ELF-1 (cell line): ENCODE data around the gene FERMT1.
"Not testable (repeated sequence)": the region's sequence is repeated elsewhere in the genome, so short reads cannot be mapped to it uniquely, and the experiment has no call there.

ENCODE experiments used
- DNase-seq: peaks from one replicate; pipeline ENCODE4 v3.0.0-alpha.2; 2016; ENCODE audit warnings: low read depth, low spot score

FERMT1 gene

GRCh38 chr20:6116758-6117157, 6.1 kb downstream of the FERMT1 start:
- no peak for DNase-seq

DNA sequence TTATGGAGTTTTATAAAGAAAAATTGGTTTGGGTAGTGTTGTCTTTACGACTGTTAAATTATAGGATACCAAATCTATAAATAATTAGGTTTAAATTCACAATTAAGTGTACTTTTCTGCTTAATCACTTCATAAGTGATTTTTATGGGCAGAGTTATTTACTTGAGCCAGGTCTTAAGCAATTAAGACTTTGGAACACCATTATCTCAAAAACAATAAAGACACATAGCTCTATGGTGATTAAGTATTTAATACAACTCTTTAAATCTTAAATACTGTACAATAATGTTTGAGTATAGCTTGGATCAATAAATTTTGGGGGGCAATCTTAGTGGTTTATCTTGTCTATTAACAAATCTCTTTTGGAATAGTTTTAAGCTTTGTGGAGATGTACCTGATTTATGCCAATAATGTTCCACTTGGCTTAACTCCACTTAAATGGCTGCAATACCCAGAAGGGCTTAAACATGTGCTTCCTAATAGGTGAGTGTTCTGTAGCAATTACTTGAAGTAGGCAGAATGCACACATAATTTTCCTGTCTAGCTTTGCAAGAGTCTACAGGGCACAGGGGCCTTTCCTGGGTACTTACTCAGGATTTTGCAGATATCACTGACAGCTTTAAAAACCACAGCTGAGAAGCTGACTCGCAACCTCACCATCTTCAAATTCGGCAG, 7.5 kb downstream of the FERMT1 start:
- no peak for DNase-seq

- no peak for DNase-seq
Observed at GRCh38 chr20:6114696-6115095, 8.1 kb downstream of the FERMT1 start.

DNA sequence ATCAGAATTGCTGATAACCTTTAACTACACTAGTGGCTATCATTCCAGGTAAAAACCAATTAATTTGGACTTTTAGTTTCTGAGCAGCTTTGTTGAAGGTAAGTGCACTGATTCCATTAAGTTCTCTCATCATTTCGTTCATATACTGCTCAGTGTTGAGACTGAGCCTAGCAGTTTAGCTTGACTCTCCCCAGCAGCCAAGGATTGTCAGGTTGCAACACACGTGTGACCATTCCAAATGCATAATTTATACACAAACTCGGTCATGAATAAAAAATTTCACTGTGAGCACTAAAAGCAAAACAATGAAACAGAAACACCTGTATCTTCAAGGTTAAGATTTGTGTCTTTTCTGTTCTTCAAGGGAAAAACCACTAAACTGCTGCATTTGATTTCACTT, 8.9 kb downstream of the FERMT1 start:
- DNase-seq = no peak

GRCh38 chr20:6112965-6113364, 9.9 kb downstream of the FERMT1 start:
- not testable (repeated sequence) for DNase-seq

GRCh38 chr20:6108330-6108729, 14.5 kb downstream of the FERMT1 start:
- DNase-seq = no peak

DNA sequence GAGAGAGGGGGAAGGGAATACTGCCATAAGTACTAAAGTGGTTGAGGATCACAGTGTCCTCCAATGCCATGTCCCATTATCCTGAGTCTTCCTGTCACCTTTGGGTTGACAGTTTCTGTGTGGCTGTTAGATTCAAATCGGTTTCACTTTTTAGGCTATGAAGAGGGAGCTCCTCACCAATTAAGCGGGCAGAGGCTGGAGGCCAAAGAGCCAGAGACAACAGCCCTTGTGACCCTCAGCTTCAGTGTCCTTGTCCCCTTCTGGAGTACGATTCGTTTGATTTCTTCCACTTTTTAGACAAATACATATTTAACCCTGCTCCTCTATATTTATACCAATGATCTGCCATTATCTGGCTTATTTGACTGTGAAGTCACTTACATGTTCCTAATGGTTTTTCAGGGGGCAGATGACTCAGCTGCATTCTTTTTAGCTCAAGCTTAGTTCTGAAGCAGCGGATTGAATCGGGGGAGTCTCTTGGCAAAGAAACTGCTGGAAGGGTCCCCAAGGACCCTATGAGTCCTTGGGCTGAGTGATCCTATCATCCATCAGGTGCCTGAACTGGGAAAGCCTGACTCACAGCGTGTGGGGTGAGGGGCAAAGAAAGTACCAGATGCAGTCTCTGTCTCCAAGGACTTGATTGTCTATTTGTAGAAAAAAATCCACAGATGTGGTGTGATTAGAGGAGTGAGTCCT, 18.2 kb downstream of the FERMT1 start:
- no peak for DNase-seq

DNA sequence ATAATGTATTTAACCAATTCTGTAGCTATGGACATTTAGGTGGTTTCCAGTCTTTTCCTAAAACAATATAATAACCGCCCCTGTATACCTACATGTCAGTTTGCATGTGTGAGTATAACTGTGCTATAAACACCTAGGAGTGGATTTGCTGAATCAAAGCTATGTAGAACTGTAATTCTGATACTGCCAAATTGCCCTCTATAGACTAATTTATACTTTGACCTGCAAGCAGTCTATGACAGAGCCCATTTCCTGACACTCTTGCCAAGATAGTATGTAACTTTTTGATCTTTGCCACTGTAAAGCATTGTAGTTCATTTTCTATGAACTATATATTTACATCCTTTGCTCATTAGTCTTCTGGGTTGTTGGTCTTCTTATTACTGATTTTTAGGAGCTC, 19.5 kb downstream of the FERMT1 start:
- DNase-seq = no peak

DNA sequence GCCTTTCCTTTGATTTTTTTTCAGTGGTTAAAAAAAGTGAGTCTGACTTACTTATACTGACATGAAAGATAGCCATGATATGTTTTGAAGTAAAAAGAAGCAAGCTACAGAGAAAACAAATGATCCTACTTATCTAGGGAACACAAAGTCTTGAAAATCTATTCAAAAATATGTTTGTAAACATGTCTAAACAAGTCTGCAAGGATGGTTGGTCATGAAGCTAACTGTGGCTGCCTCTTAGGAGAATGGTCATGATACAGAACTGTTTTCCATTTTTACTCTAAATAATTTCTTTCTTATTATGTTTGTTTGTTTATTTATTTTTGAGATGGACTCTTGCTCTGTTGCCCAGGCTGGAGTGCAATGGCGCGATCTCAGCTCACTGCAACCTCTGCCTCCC, 21.5 kb downstream of the FERMT1 start:
- no peak for DNase-seq

DNA sequence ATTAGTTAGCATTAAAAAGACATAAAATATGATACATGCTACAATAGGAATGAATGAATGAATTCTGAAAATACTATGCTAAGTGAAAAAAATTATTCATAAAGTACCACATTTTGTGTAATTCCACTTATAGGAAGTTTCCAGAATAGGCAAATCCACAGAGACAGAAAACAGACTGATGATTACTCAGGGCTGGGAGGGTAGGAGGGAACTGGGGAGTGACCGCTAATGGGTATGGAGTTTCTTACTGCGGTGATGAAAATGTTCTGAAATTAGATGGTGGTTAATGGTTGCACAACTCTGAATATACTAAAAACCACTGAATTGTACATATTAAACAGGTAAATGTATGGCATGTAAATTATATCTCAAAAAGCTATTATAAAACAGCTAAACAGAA, 22.6 kb downstream of the FERMT1 start:
- no peak for DNase-seq

DNA sequence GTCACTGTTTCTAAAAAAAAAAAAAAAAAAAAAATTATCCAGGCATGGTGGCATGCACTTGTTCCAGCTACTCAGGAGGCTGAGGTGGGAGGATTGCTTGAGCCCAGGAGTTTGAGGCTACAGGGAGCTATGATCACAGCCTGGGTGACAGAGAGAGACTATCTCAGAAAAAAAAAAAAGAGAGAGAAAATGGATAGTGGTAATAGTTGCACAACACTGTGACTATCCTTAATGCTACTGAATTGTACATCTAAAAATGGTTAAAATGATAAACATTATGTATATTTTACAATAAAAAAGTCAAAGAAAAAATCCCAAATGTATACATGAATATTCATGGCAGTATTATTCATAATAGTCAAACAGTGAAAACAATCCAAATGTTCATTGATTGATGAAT, 23.0 kb downstream of the FERMT1 start:
- no peak for DNase-seq

GRCh38 chr20:6095409-6095808, 27.4 kb downstream of the FERMT1 start:
- DNase-seq = no peak

DNA sequence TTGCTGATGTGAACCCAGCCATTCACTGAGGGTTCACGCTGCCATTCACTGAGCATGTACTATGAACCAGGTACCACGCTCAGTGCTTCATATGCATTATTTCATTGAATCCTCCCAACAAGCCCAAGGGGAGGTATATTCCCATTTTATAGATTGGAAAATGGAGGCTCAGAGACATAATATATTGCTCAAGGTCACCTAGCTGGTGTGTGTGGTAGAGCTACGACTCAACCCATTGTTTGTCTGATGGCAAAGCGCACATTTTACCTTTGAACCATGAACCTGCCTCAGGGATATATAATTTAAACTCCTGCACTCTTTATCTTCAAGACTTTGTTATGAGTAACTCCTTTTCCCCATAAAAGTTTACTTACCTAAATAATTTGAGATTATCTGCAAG, 28.3 kb downstream of the FERMT1 start:
- DNase-seq = no peak

GRCh38 chr20:6094063-6094462, 28.8 kb downstream of the FERMT1 start:
- no peak for DNase-seq

DNA sequence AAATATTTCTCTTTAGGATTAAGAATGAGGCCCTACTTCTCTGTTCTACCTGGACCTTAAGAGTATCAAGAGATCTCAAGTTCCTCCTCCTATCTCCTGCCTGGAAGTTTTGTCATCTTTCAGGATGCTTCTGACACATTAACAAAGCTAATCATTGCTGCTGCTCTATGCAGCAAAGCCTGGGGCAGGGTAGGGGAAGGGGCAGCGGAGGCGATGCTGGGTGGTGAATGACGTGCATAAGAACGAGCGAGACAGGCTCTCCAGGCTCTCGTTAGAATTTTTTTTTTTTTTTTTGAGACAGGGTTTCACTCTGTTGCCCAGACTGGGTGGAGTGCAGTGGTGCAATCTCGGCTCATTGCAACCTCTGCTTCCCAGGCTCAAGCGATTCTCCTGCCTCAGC, 31.2 kb downstream of the FERMT1 start:
- DNase-seq = no peak

GRCh38 chr20:6086868-6087267, 36.0 kb downstream of the FERMT1 start:
- no peak for DNase-seq

GRCh38 chr20:6083926-6084325, 38.9 kb downstream of the FERMT1 start:
- no peak for DNase-seq

DNA sequence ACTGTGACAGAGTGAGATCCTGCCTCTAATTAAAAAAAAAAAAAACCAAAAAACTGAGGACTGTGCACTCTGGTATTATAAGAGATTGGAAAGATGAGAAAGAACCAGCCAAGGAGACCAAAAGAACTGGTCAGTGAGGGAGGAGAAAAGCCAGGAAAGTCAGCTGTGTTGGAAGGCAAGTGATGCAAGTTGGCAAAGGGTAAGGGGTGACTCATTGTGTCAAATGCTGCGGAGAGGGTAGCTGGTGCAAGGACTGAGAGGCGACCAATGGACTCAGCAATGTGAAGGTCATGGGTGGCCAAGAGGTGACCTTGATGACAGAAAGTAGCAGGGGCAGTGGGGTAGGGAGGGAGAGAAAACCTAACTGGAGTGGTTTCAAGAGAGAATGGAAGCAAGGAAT, 41.6 kb downstream of the FERMT1 start:
- DNase-seq = no peak

GRCh38 chr20:6079016-6079415, 43.8 kb downstream of the FERMT1 start:
- no peak for DNase-seq

- DNase-seq = no peak
Observed at GRCh38 chr20:6075428-6076219, 47.2 kb downstream of the FERMT1 start.

GRCh38 chr20:6074784-6075183, 48.0 kb downstream of the FERMT1 start:
- DNase-seq = no peak

DNA sequence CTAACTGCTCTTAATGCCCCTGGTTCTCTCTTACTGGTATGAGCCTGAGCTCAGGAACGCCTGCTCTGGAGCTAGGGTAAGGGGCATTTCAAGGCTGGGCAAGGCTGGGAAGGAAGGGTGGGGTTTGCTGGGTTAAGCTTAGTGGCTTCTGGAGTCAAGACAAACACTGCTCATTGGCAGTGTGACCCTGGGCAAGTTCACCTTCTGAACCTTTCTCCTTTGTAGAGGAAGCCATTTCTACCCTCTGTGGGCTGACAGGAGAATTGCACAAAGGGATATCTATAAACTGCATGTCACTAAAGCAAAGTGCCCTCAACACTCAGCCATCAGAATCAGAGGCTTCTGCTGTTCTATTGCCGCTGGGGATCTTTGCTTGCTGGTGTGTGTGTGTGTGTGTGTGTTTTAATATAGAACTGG, 48.7 kb downstream of the FERMT1 start:
- peak; percentile 35 for DNase-seq
